ENCODE measurements around the gene TMEM53. TPM values are rescaled to one million over a fixed set of nuclear protein-coding genes. Genes with fewer than 3 reads are reported as not detected.

The TMEM53 gene
- polyA plus RNA-seq, 1 of the 3 experiments (the other 2 are of a cell fraction) = 14.9 TPM

GRCh38 chr1:44611419-44611818 is 62.9 kb downstream of the TMEM53 start:
- Histone ChIP-seq H2AFZ (ENCODE audit: low read depth) (no peak overlapping the region), H4K20me1 (ENCODE audit: insufficient read depth) (no peaks in the 10 kb centered on the region), H3K27me3 (ENCODE audit: insufficient read depth) (no peaks in the 10 kb centered on the region), H3K27ac (ENCODE audit: low read depth in 2 of 2, low read length in 1 of 2) (no peak overlapping the region), H3K4me1 (ENCODE audit: control insufficient read depth in 1 of 2, insufficient read depth in 2 of 2, low read depth in 1 of 2, low read length in 1 of 2) (no peaks in the 10 kb centered on the region), H3K79me2 (ENCODE audit: insufficient read depth) (peaks cover under 1% of the 10 kb centered on the region; the same call in 1 of the 2 replicates), H3F3A (replicated peaks; ENCODE audit: insufficient read depth) (no peaks in the 10 kb centered on the region), H3K9me2 (no peaks in the 10 kb centered on the region), H3K9ac (no peak overlapping the region), H3K36me3 (replicated peaks in 1 of 2; ENCODE audit: control insufficient read depth in 1 of 2, insufficient read depth in 2 of 2, low read length in 1 of 2) (no peaks in the 10 kb centered on the region), H3K4me2 (no peak overlapping the region), H3K9me3 (no peaks in the 10 kb centered on the region), H3K4me3 (ENCODE audit: low read depth in 2 of 2, low read length in 1 of 2) (no peak overlapping the region)
- ChIA-PET POLR2A (no interaction called here), CTCF (interaction anchor here (0.8 to 6.9 kb wide), 9 partner anchors 9 to 49 kb away, joined by 3 to 150 read pairs (median 6); no protein-coding TSS in a partner anchor)
- TF ChIP-seq CTCF (IDR thresholded peaks at IDR 0.05) (no peak), FOSL2 (IDR thresholded peaks at IDR 0.05; ENCODE audit: borderline replicate concordance, low read depth) (no peak), RFX5 (IDR thresholded peaks at IDR 0.05; ENCODE audit: low read length) (no peak), CHD2 (IDR thresholded peaks at IDR 0.05; ENCODE audit: low read length, partially characterized antibody) (no peak), GABPA (IDR thresholded peaks at IDR 0.05; ENCODE audit: low read depth) (no peak), IRF3 (IDR thresholded peaks at IDR 0.05; ENCODE audit: low read depth, low read length) (no peak), MEF2A (IDR thresholded peaks at IDR 0.05; ENCODE audit: borderline replicate concordance, low read depth) (no peak), PBX3 (IDR thresholded peaks at IDR 0.05) (no peak)
- DNase-seq = no peak
- 53% methylated on average over 5 of the region's 5 CpGs for WGBS (ENCODE audit: low lambda C conversion rate)

- ChIA-PET POLR2A (interaction anchor here (1.5 kb wide), 1 partner anchor 43 kb away, joined by 3 read pairs; no protein-coding TSS in a partner anchor), CTCF (interaction anchor here (0.8 to 6.9 kb wide), 19 partner anchors 8 to 204 kb away, joined by 3 to 150 read pairs (median 6); no protein-coding TSS in a partner anchor)
- Histone ChIP-seq H3K27ac (ENCODE audit: low read depth in 2 of 2, low read length in 1 of 2) (no peak overlapping the region), H3K4me3 (ENCODE audit: low read depth in 2 of 2, low read length in 1 of 2) (no peak overlapping the region), H3K9me3 (no peaks in the 10 kb centered on the region), H3K27me3 (ENCODE audit: insufficient read depth) (no peaks in the 10 kb centered on the region), H3K4me2 (no peak overlapping the region), H3K36me3 (replicated peaks in 1 of 2; ENCODE audit: control insufficient read depth in 1 of 2, insufficient read depth in 2 of 2, low read length in 1 of 2) (no peaks in the 10 kb centered on the region), H3K79me2 (ENCODE audit: insufficient read depth) (no peaks in the 10 kb centered on the region), H2AFZ (ENCODE audit: low read depth) (no peak overlapping the region), H3K9ac (no peak overlapping the region), H3K9me2 (no peaks in the 10 kb centered on the region), H3F3A (replicated peaks; ENCODE audit: insufficient read depth) (no peaks in the 10 kb centered on the region), H3K4me1 (ENCODE audit: control insufficient read depth in 1 of 2, insufficient read depth in 2 of 2, low read depth in 1 of 2, low read length in 1 of 2) (no peaks in the 10 kb centered on the region; a peak in 1 of 4 replicates), H4K20me1 (ENCODE audit: insufficient read depth) (no peaks in the 10 kb centered on the region)
- WGBS (ENCODE audit: low lambda C conversion rate) = 75% methylated on average over 9 of the region's 12 CpGs
- TF ChIP-seq NFIC (IDR thresholded peaks at IDR 0.05; ENCODE audit: borderline replicate concordance) = no peak
- no peak for TF ChIP-seq MEF2A (IDR thresholded peaks at IDR 0.05; ENCODE audit: borderline replicate concordance, low read depth)
- TF ChIP-seq MAX (IDR thresholded peaks at IDR 0.05; ENCODE audit: low read depth) = no peak
- TF ChIP-seq CTCF (IDR thresholded peaks at IDR 0.05) = no peak
- TF ChIP-seq USF2 (IDR thresholded peaks at IDR 0.05; ENCODE audit: borderline replicate concordance, low read depth, low read length) = no peak
- no peak for TF ChIP-seq SIN3A (IDR thresholded peaks at IDR 0.05; ENCODE audit: borderline replicate concordance, low read depth, low read length)
- no peak for TF ChIP-seq FOSL2 (IDR thresholded peaks at IDR 0.05; ENCODE audit: borderline replicate concordance, low read depth)
- no peak for DNase-seq
Observed at GRCh38 chr1:44610527-44611148, 63.6 kb downstream of the TMEM53 start.
